ENCODE data around the gene SPEF2.
A peak's percentile ranks its signal among the peaks of the same experiment; 100 is the strongest.

The SPEF2 gene, protein sequence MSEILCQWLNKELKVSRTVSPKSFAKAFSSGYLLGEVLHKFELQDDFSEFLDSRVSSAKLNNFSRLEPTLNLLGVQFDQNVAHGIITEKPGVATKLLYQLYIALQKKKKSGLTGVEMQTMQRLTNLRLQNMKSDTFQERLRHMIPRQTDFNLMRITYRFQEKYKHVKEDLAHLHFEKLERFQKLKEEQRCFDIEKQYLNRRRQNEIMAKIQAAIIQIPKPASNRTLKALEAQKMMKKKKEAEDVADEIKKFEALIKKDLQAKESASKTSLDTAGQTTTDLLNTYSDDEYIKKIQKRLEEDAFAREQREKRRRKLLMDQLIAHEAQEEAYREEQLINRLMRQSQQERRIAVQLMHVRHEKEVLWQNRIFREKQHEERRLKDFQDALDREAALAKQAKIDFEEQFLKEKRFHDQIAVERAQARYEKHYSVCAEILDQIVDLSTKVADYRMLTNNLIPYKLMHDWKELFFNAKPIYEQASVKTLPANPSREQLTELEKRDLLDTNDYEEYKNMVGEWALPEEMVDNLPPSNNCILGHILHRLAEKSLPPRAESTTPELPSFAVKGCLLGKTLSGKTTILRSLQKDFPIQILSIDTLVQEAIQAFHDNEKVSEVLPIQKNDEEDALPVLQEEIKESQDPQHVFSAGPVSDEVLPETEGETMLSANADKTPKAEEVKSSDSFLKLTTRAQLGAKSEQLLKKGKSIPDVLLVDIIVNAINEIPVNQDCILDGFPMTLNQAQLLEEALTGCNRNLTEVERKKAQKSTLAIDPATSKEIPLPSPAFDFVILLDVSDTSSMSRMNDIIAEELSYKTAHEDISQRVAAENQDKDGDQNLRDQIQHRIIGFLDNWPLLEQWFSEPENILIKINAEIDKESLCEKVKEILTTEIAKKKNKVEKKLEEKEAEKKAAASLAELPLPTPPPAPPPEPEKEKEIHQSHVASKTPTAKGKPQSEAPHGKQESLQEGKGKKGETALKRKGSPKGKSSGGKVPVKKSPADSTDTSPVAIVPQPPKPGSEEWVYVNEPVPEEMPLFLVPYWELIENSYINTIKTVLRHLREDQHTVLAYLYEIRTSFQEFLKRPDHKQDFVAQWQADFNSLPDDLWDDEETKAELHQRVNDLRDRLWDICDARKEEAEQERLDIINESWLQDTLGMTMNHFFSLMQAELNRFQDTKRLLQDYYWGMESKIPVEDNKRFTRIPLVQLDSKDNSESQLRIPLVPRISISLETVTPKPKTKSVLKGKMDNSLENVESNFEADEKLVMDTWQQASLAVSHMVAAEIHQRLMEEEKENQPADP (N-terminal part only)

DNA sequence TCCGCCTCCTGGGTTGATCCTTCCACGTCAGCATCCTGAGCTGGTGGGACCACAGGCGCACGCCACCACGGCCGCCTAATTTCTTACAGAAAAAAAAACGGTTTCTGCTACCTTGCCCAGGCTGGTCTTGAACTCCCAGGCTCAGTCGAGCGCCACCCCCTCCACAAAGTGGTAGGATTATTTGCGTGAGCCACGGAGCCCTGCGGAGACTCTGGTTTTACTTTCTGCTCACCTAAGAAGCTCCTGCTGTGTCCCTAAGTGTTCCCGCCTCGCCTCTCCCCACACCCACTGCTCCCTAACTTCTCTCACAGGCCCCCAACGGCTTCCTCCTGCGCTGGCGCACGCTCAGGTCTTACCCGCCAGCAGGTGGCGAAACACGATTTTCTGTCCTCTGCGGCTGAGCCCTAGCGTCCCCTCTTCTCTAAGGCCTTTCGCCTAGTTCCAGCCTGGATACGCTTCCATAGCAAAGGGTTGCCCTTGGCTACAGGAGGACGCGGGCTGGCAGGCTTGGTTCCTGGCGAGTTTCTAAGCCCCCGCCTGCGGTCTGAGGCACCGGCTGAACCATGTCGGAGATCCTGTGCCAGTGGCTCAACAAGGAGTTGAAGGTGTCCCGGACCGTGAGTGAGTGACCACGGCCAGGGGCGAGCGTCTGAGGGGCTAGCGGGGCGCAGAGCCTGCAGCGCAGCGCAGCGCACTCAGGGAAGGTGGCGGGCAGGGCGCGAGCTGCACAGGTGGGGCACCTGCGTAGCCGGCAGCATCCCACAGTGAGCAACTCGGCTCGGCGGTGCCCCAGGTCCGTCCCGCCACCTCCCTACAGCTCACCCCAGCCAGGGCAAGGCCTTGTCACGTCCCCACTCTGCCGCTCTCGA lies at the start of gene SPEF2:
SPEF2 (plus strand) TSS at position 429 of the 869 bp plus-strand sequence; CDS start at position 564, 135 bp downstream.
- Mint-ChIP-seq H3K4me3 (peak within 1 kb of the TSS; percentile 89), H3K9me3 (peaks cover 7% of the 10 kb centered on the region), H3K27ac (peak within 1 kb of the TSS; percentile 98), H3K4me1 (peaks cover 21% of the 10 kb centered on the region), H3K36me3 (peaks cover 17% of the 10 kb centered on the region)
- ATAC-seq (peak; percentile 93), DNase-seq (ENCODE audit: low spot score in 2 of 2) (peak; percentile 64 to 92)

DNA sequence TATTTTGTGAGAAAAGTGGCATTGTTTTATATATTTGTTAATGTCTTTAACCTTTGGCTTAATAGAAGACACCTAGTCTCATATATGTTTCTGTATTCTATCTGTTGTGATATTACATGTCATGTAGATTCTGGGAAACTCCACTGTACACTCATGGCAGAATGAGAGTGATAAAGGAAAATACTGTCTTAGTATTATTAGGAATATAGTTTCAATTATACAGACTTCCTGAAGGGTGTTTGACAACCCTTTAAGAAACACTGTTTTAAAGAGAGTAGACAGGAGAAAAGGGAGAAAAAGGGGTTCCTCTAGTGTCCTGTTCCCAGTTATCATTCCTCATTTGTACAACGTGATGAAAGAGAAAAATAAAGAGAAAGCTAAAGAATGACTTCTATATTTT lies 42.1 kb upstream of the SPEF2 start:
- Mint-ChIP-seq H3K36me3 (no peaks in the 10 kb centered on the region), H3K9me3 (peaks cover 3% of the 10 kb centered on the region), H3K4me3 (no peak overlapping the region), H3K4me1 (no peaks in the 10 kb centered on the region), H3K27ac (no peak overlapping the region)
- no peak for DNase-seq (ENCODE audit: low spot score in 2 of 2)
- no peak for ATAC-seq

GRCh38 chr5:35587419-35587818 lies 30.2 kb upstream of the SPEF2 start:
- H3K27ac Mint-ChIP-seq: no peak overlapping the region
- DNase-seq (ENCODE audit: low spot score in 2 of 2): no peak
- no peak overlapping the region for H3K4me3 Mint-ChIP-seq
- H3K36me3 Mint-ChIP-seq: no peaks in the 10 kb centered on the region
- no peak for ATAC-seq
- H3K4me1 Mint-ChIP-seq: no peaks in the 10 kb centered on the region
- H3K9me3 Mint-ChIP-seq: no peaks in the 10 kb centered on the region

- ATAC-seq: peak; percentile 54
- H3K4me3 Mint-ChIP-seq: no peak overlapping the region
- no peak for DNase-seq (ENCODE audit: low spot score in 2 of 2)
- no peaks in the 10 kb centered on the region for H3K4me1 Mint-ChIP-seq
- H3K27ac Mint-ChIP-seq: no peak overlapping the region
- H3K9me3 Mint-ChIP-seq: no peaks in the 10 kb centered on the region
- H3K36me3 Mint-ChIP-seq: no peaks in the 10 kb centered on the region
Measured at GRCh38 chr5:35593338-35593737, 24.3 kb upstream of the SPEF2 start.

DNA sequence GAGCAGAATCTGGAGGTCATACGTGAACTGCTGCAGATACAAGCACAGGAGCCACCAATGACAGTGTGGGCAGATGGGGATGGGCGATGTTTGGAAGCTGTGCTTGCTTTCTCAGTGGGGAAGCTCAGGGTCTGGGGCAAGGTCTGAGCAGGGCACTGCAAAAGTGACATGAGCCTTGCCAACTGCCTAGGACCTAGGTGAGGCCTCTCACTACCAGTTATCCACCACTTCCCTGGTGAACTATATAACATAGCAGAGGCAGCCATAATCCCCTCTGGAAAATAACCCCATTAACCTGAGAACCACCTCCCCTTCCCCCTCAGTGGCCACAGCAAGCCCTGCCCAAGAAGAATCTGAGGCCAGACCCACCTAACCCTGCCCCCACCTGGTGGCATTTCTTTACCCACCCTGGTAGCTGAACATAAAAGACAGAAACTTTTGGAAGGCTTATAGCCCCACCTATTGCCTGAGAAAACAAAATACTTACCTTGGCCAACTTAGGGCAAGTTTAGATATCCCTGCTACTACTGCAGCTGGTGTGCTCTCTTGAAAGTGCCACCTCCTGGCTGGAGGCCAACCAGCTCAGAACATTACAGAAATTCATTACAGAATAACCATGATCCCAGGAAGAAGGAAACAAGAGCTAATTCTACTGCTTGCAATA lies 18.8 kb upstream of the SPEF2 start:
- Mint-ChIP-seq H3K4me1 (peaks cover 7% of the 10 kb centered on the region), H3K9me3 (peaks cover 2% of the 10 kb centered on the region)

GRCh38 chr5:35600591-35600990 lies 17.1 kb upstream of the SPEF2 start:
- Mint-ChIP-seq H3K27ac (no peak overlapping the region), H3K36me3 (no peaks in the 10 kb centered on the region), H3K4me3 (no peak overlapping the region), H3K9me3 (peaks cover 5% of the 10 kb centered on the region), H3K4me1 (peaks cover 7% of the 10 kb centered on the region)
- DNase-seq (ENCODE audit: low spot score in 2 of 2): no peak
- no peak for ATAC-seq

More for the DNA sequence above, 18.8 kb upstream of the SPEF2 start:
- Mint-ChIP-seq H3K4me3 (no peak overlapping the region), H3K27ac (no peak overlapping the region), H3K36me3 (no peaks in the 10 kb centered on the region)
- DNase-seq (ENCODE audit: low spot score in 2 of 2): no peak
- no peak for ATAC-seq

- H3K27ac Mint-ChIP-seq: no peak overlapping the region
- peaks cover 4% of the 10 kb centered on the region for H3K36me3 Mint-ChIP-seq
- H3K4me3 Mint-ChIP-seq: no peak overlapping the region
- H3K9me3 Mint-ChIP-seq: peaks cover 5% of the 10 kb centered on the region
- no peaks in the 10 kb centered on the region for H3K4me1 Mint-ChIP-seq
- DNase-seq (ENCODE audit: low spot score in 2 of 2) (no peak), ATAC-seq (no peak)
Measured at GRCh38 chr5:35608881-35609779, 8.5 kb upstream of the SPEF2 start.

- Mint-ChIP-seq H3K9me3 (peaks cover 7% of the 10 kb centered on the region), H3K36me3 (peaks cover 17% of the 10 kb centered on the region), H3K4me1 (peaks cover 21% of the 10 kb centered on the region), H3K4me3 (peak overlapping the region; percentile 89), H3K27ac (peak overlapping the region; percentile 98)
- DNase-seq (ENCODE audit: low spot score in 2 of 2) (no peak), ATAC-seq (no peak)
Measured at GRCh38 chr5:35617060-35617434, 616 bp upstream of the SPEF2 start.

GRCh38 chr5:35618304-35618636 lies 607 bp downstream of the SPEF2 start:
- ATAC-seq: no peak
- H3K36me3 Mint-ChIP-seq: peaks cover 17% of the 10 kb centered on the region
- H3K27ac Mint-ChIP-seq: peak overlapping the region; percentile 98
- peaks cover 27% of the 10 kb centered on the region for H3K4me1 Mint-ChIP-seq
- DNase-seq (ENCODE audit: low spot score in 2 of 2): no peak
- H3K4me3 Mint-ChIP-seq: peak overlapping the region; percentile 89
- peaks cover 7% of the 10 kb centered on the region for H3K9me3 Mint-ChIP-seq

GRCh38 chr5:35618781-35619180 lies 1.1 kb downstream of the SPEF2 start:
- peaks cover 29% of the 10 kb centered on the region for H3K4me1 Mint-ChIP-seq
- peak; percentile 8 for ATAC-seq
- DNase-seq (ENCODE audit: low spot score in 2 of 2): no peak
- H3K36me3 Mint-ChIP-seq: peaks cover 17% of the 10 kb centered on the region
- peak overlapping the region; percentile 98 for H3K27ac Mint-ChIP-seq
- peaks cover 7% of the 10 kb centered on the region for H3K9me3 Mint-ChIP-seq
- peak overlapping the region; percentile 89 for H3K4me3 Mint-ChIP-seq

GRCh38 chr5:35622974-35623373 lies 5.3 kb downstream of the SPEF2 start:
- Mint-ChIP-seq H3K27ac (peak overlapping the region; percentile 92), H3K36me3 (peaks cover 13% of the 10 kb centered on the region), H3K4me3 (peak overlapping the region; percentile 40), H3K9me3 (no peaks in the 10 kb centered on the region), H3K4me1 (peaks cover 38% of the 10 kb centered on the region)
- DNase-seq (ENCODE audit: low spot score in 2 of 2): peak in 1 of 2 donors; percentile 65
- peak; percentile 63 for ATAC-seq

DNA sequence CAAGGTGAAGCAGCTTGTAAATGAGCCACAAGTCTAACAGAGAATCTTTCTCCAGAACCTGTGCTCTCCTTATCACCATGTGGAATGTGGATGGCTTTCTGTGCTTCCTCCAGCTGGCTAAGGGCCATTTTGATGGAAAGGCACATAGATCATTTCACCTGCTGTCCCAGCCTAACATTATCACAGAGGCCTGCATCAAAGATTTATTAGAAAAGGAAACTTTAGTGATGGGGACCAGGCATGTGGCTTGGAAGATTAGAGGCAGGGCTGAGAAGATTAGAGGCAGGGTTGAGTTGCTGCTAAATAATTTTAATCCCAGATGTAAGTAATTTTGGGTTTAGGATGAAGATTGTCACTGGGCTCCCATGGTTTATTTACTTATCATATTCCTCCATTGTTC lies 6.3 kb downstream of the SPEF2 start:
- Mint-ChIP-seq H3K36me3 (peaks cover 22% of the 10 kb centered on the region), H3K4me3 (peak overlapping the region; percentile 48), H3K9me3 (no peaks in the 10 kb centered on the region), H3K27ac (peak overlapping the region; percentile 92), H3K4me1 (peaks cover 38% of the 10 kb centered on the region)
- ATAC-seq: no peak
- no peak for DNase-seq (ENCODE audit: low spot score in 2 of 2)

DNA sequence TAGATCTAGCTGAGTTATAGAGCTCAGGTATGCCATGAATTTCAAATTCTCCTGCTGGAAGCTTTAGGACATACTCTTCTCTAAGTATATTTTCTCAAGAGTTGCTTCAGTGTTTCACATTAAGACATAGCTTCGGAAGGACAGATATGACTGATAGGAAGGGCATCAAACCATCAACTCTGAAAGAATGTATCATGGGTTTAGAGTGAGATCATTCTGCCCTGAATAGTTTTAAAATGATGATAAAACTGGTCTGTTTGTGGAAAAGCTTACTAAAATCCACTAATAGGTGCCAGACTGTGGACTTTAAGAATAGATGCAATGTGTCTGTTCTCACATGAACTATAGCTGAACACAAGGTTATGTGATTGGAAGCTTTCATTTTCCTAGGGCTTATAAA lies 8.4 kb downstream of the SPEF2 start:
- peaks cover 33% of the 10 kb centered on the region for H3K4me1 Mint-ChIP-seq
- H3K27ac Mint-ChIP-seq: peak overlapping the region; percentile 92
- no peaks in the 10 kb centered on the region for H3K9me3 Mint-ChIP-seq
- H3K4me3 Mint-ChIP-seq: peak overlapping the region; percentile 48
- ATAC-seq (peak; percentile 94), DNase-seq (ENCODE audit: low spot score in 2 of 2) (no peak)
- H3K36me3 Mint-ChIP-seq: peaks cover 42% of the 10 kb centered on the region

Data from stimulated activated effector memory CD8-positive, alpha-beta T cell treated with anti-CD3 and anti-CD28 coated beads, Interleukin-12 subunit alpha, Interleukin-12 subunit beta, amount 100 ng/mL, for 72 hours (primary cell).